ENCODE results near the gene HIGD1A. TPM values are rescaled to one million over a fixed set of nuclear protein-coding genes. Genes with fewer than 3 reads are reported as not detected.
"Not testable (repeated sequence)": the region's sequence is repeated elsewhere in the genome, so short reads cannot be mapped to it uniquely, and the experiment has no call there.

The HIGD1A gene
- total RNA-seq, 1 donor from 2014 or later = 117 TPM

DNA sequence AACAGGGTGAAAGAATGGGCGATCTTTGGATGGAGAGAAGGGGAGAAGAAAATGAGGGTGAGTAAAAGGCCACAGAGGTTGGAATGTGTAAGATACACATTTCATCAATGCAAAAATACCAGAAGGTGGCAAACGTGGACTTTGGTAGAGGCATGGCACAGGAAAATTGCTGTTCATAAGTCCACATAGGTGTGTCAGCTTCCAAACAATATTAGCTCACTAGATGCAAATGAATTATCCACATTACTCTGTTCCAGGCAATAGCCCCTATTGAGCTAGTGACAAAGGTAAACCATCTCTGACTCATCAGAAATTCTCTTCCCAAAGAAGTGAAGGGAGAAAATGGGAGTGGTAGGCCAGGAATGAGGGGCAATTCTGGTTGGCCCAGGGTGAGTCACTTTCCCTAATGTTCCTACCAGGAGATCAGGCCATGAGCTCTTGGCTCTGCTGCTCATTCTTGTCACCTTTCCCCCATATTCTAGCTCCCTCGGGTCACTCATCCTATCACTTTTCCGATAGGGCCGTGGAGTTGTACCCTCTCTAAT, 24.9 kb upstream of the HIGD1A start:
- DNase-seq = no peak

DNA sequence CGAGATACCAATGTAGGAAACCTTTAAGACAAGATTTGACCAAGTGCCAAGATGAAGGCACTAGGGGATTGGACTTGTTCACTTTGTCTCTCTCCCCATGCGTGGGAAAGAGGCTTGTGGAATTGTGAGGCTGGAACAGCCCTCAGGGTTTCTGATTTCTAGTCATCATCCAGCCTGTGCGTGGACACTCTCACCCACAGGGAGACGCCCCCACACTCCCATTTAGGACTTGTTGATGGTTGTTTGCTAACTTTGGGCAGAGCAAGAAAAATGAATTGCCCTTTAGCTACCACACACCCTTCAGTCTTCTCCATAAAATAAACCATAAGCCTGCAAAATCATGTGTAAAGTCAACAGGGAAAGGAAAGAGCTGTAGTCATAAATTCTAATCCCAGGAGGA, 23.4 kb upstream of the HIGD1A start:
- DNase-seq = no peak

DNA sequence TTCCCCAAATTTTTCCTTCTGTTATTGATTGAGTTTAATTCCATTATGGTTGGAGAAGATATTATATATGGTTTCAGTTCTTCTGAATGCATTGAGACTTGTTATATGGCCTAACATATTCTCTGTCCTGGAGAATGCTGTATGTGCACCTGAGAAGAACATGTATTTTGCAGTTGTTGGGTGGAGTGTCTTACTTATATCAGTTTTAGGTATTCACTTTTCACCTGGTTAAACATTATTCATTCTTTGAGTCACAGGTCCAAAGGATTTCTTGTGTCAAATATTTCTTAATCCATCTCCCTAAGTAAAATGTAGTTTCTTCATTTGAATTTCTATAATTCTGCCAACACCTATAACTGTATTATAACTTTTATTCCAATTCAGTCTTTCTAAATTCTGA, 22.7 kb upstream of the HIGD1A start:
- no peak for DNase-seq

DNA sequence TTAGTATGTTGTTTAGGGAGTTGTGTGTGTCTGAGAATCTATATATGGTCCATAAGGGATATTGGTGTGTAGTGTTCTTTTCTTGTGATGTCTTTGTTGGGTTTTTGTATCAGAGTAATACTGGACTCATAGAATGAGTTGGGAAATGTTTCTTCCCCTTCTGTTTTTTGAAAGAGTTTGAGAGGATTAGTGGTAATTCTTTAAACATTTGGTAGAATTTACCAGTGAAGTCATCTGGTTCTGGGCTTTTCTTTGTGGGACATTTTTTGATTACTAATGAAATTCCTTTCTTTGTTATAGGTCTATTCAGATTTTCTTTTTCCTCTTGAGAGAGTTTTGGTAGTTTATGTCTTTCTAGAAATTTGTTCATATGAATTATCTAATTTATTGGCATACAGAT, 21.9 kb upstream of the HIGD1A start:
- no peak for DNase-seq

DNA sequence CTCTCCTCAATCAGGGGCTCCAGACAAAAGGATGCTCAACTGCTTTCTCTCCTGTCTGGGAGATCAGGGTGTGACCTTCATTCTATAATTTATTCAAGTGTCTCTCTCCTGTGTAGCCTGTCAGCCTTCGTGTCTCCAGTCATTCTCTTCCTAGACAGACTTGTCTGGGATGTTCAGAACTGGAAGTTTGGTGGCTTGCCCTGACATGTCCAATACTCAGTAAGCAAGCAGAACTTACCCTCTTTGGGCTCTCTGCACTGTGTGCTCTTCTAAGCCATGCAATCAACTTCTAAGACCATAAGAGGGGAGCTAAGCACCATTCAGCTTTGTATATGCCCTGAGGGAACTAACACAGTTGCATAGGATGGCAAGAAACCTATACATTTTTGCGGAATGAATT, 19.1 kb upstream of the HIGD1A start:
- no peak for DNase-seq

DNA sequence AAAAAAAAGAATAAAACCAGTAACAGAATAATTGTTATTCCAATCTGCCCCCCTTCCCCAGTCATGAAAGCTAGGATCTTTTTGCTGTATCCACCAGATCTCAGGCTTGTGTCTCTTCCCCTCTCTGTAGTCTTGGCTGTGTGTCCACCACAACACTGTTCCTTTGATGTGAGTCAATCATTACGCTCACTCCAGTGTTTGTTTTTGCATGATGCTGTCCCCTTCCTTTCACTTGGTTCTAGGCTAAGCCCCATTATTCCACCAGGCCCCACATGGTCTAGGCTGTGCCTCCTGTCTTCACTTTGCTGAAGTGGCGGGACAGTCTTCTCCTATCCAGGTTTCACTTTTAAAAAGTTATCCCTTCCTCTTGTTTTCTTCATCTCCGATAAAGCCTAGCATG, 18.5 kb upstream of the HIGD1A start:
- no peak for DNase-seq

DNA sequence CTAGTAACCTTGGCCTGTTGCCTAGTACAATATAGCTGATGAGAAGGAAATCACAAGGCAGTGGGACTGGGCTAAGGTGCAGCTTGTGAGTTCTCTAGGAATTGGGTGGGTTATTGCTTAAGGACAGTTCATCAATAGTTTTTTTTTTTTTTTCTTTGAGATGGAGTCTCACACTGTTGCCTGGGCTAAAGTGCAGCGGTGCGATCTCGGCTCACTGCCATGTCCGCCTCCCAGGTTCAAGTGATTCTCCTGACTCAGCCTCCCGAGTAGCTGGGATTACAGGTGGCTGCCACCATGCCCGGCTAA, 16.4 kb upstream of the HIGD1A start:
- no peak for DNase-seq

DNA sequence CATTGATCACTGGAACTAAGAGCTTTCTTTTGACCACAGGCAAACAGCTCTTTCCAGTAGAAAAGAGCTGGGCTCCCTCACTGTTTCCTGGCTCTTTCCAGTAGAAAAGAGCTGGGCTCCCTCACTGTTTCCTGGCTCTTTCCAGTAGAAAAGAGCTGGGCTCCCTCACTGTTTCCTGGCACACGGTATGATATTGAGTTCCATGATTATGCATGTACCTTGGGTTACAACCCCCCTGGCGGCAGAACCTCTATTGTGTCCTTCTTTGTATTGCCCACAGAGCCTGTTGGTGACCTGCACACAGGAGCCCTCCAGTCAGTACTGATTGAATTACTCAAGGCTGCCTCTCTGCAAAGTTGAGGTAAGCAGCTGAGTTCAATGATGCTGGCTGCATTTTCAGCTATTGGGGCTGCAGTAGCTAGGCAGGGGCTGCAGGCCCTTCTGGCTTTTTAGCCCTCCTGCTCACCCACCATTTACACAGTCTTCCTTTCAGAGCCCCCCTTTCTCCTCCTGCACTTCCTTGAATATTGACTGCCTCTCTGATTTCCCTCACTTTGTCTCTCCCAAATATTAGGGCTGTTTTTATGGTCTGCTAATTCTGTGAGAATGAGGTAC, 15.2 kb upstream of the HIGD1A start:
- no peak for DNase-seq

DNA sequence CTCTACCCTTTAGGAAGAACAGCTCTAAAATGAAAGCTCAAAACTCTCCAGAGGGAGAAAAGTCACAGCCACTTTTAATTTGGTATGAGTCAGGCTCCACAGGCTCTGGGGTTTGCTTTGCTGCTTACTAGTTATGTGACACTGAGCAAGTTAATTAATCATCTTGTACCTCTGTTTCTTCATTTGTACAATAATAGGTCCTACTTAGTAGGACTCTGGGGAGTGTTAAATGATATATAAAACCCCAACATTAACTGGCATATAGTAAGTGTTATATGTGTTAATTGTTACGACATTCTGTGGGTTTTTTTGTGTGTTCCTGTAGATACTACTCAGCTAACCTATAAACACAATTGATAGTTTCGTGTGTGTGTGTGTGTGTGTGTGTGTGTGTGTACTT, 11.5 kb upstream of the HIGD1A start:
- no peak for DNase-seq

DNA sequence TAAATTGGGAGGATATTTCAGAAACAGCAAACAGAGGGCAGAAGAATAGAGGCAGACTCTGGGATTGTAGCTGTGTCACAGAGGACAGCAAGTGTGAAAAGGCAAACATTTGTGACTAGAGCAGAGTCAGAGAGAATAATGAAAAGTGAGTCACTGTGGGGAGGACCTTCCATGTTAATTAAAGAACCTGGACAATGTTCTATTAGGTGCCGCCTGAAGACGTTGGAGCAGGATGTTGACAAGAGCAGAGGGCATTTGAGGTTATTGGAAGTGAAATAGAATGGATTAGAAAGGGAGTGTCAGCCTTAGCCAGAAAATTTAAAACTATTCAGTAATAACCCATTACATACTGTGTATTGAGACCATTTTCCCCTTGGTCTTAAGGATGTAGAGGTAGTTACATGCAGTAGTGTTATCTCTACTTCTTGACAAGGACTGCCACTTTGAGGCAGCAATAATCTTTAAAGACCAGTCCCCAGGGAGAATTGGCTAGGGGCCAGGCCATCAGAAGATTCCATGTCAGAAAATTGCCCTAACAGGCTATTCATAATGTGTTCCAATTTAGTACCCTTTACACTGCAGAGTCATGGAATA, 10.7 kb upstream of the HIGD1A start:
- DNase-seq = no peak

DNA sequence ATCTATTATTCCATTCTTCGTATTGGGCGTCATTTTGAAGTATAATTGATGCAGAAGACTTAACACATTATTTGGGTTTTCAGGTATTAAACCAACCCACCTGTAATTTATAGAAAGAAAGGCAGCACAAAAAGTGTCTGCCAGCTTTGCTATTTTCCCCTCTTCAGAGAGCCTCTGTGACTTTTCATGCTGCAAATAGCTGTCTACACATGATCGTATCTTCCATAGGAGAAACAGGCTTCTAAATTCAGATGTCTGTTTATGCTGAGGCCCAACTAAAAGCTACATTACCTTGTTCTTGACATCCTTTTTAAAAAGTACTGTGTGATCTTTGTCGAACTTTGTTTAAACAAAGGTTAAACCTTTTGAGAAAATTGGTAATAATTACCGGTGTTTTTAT, 10.0 kb upstream of the HIGD1A start:
- no peak for DNase-seq

DNA sequence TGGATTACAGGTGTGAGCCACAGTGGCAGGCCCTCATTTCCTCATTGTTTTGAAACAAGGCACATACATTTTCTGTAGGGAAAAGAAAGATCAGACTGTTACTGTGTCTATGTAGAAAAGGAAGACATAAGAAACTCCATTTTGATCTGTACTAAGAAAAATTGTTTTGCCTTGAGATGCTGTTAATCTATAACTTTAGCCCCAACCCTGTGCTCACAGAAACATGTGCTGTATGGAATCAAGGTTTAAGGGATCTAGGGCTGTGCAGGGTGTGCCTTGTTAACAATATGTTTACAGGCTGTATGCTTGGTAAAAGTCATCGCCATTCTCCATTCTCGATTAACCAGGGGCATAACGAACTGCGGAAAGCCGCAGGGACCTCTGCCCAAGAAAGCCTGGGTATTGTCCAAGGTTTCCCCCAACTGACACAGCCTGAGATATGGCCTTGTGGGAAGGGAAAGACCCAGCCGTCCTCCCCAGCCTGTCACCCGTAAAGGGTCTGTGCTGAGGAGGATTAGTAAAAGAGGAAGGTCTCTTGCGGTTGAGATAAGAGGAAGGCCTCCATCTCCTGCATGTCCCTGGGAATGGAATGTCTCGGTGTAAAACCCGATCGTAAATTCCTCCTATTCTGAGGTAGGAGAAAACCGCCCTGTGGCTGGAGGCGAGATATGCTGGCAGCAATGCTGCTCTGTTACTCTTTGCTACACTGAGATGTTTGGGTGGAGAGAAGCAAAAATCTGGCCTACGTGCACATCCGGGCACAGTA, 7.0 kb upstream of the HIGD1A start:
- DNase-seq = not testable (repeated sequence)

DNA sequence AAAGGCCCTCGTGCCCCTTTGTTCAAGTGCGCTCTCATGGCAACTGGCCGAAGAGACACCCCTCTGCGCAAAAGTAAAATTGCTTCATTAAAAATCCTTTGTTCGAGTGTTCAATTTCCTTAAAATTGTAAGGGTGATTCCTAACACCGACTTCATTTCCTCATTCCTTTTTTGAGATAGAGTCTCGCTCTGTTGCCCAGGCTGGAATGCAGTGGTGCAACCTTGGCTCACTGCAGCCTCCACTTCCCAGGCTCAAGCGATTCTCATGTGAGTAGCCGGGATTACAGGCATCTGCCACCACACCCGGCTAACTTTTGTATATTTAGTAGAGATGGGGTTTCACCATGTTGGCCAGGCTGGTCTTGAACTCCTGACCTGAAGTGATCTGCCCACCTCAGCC, 6.4 kb upstream of the HIGD1A start:
- not testable (repeated sequence) for DNase-seq

DNA sequence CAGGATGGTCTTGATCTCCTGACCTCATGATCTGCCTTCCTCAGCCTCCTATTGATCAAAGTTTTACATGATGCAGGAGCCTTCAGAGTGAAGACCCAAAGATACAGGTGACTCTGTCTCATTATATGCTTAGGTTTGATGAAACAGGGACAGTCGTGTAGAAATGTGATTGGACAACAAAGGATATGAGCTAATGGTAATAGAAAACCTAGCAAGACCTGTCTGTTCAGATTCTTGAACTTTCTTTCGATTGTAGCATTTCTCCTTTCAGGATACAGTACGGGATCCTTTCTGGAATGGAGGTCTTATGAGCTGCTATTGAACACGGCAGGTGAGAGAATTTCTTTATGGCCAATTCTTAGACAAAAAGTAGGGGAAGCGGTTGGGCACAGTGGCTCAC, 4.9 kb upstream of the HIGD1A start, which contains the start of gene ACKR2:
Gene ACKR2 (plus strand): TSS at position 244 of the 400 bp plus-strand sequence. CDS start 55,058 bp downstream, outside the sequence.
- no peak for DNase-seq

DNA sequence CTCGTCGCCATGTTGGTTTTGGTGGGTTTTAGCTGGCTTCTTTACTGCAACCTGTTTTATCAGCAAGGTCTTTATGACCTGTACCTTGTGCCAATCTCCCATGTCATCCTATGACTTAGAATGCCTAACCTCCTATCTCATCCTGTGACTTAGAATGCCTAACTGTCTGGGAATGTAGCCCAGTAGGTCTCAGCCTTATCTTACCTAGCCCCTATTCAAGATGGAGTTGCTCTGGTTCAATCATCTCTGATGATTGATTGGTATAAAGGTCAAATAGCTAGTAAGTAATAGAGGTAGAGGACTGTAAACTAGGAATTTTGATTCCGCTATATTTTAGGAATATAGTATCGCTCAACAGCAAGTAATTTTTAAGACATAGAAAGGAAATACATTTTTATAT, 3.6 kb upstream of the HIGD1A start:
- no peak for DNase-seq

DNA sequence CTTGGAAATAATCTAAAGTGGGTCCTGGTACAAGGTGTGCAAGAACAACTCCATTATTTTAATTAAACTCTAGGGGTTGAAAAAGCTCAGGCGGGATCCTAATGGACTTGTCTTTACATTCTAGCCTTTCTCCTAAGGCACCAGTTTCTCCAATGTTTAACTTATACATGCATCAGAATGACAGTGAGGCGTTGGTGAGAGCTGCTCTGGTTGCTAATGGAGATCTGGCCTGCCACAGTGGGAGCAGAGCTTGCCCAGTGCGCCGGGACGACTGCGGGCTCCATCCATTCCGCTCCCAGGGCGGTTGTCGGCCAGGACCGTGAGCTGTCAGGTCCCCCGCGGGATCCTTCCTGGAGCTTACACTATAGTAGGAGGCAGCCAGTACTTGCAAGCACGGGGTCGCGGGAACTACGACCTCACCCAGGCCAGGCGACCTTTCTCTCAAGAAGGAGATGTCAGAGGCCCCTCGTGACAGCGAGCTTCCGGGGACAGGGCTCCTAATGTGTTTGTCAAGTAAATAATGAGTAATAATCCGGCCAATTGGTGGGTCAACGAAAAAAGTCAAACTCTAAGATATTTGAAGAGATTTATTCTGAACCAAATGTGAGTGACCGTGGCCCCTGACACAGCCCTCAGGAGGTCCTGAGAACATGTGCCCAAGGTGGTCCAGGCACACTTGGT, 991 bp upstream of the HIGD1A start:
- no peak for DNase-seq

DNA sequence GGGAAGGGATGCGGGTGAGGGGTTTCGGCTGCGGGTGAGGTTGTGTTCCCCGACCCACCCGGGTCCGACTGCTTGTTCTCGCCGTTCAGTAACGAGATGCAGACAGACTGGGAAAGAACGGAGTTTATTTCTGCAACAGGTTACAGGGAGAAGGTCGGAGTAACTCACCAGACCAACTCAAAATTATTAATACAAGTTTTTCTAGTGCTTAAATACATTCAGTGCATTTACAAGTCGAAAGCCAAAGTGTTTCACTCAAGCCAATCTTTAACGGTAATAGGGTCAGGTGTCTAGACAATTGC, 492 bp upstream of the HIGD1A start:
- no peak for DNase-seq

DNA sequence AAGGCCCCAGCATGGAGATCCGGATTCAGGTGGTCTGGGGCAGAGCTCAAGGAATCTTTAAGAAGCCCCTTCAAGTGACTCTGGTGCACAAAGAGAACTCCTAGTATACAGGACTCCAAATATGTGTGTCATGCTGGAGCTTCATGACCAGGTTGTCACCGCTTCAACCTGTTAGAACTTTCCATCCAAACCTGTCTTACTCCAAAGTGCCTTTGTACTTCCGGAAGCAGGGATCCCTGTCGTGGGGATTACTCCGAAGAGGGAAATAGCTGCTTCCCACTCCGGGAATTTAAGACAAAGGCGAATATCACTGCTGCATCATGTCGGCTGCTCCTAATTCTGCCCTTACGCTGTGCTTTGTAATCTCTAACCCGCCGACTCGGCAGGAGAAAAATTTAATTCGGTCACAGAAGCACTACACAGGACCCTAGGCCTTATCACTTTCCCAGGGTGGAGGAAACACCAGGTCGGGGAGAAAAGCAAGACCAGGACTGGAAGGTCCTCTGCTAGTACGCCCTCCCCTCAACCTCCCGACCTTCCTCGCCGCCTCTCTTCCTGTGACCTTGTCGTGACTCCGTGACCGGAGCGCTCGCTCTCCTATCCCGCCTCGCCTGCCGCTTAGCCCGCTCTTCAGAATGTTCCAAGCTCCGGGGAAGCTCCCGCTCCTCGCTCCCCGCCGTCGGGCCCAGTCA, 730 bp downstream of the HIGD1A start:
- no peak for DNase-seq

DNA sequence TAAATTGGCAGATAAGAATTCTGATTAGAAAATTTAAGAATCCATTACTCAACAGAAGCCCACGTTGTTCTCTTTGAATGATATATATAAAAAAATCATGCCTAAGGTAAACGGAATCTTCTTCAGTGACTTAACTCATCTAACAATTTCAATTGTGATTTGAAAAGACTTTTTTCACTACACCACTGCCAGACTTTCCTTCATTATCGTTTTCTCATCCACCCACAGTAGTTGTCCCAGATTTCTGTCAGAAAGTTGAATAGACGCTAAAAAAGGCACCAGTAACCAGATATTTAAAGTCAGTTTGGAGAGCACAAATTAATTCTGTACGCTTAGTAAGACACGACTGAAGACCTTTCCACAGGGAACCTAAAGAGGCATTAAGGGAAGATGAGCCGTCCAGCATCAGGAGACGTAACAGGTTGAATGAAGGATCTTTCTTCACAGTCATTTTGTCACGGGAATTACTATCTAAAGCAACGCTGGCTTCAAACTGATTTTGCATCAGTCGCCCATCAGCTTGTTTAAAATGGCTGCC, 1.3 kb downstream of the HIGD1A start:
- DNase-seq = no peak

DNA sequence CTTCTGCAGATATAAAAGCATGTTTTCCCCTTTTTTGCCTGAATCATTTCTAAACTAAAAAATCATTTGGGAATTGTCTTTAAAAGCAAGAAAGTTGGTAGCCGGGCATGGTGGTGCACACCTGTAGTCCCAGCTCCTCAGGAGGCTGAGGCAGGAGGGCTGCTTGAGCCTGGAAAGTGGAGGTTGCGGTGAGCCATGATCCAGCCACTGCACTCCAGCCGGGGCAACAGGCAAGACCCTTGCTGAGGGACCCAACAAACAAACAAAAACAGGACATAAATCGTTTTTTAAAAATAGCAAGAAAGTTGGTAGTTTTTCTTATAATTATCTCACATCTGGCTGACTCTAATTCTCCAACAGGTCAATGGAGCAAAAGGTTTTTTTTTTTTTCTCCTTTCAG, 2.5 kb downstream of the HIGD1A start:
- DNase-seq = no peak

DNA sequence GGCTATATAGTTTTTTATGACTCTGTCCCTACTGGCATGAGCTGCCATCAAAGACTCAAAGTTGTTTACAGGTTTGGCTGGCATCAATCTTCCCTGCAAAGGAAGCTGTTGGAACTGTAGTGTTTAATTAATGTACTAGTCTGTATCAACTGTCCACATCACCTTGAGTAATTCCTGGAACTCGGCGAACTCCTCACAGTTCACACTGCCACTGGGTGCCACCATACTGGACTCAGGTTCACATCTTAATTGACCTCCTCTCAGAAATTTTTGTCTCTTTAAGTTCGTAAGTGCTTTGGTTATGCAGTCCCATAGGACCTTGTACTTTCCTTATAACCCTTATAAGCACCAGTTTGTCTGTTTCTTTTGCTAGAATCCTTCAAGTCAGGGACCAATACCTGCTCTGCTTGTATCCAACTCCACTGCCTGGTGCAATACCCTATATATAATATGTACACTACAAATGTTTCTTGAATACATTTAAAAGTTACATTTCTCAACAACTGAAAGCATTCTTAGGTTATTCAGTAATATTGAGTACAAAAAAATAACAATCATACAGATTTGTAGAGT, 3.2 kb downstream of the HIGD1A start:
- no peak for DNase-seq

DNA sequence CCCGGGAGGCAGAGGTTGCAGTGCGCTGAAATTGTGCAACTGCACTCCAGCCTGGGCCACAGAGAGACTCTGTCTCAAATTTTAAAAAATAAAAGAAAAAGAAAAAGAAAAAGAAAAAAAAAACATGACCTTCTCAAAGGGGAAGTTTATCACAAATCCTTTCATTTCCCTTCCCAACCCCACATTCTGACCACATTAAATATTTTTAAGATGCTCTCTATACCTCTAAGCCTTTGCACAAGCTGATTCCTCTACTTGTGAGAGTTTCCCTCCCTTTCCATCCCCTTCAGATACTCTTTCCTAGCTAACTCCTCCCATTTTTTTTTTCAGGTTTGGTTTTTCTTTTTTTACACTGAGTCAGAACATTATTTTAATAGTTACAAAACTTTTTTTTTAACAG, 4.0 kb downstream of the HIGD1A start:
- DNase-seq = no peak
